Erythroblast (primary cell): Measurements from ENCODE around the gene CDX1.

Experiments
- GATA1 ChIP-seq: IDR thresholded peaks from 2 replicates; pipeline ENCODE4 v1.6.1; 2011; ENCODE audit warnings: low read depth, mild to moderate bottlenecking, control low read depth, low read length, moderate library complexity
- POLR2A ChIP-seq: IDR thresholded peaks from 2 replicates; pipeline ENCODE4 v1.6.1; 2011; ENCODE audit warnings: mild to moderate bottlenecking, low read length

GRCh38 chr5:150178262-150178661 lies 11.7 kb downstream of the CDX1 start:
- no peak for TF ChIP-seq POLR2A
- no peak for TF ChIP-seq GATA1
